CD14-positive monocyte (primary cell): ENCODE measurements around the gene CELF2. TPM values are rescaled to one million over a fixed set of nuclear protein-coding genes. Genes with fewer than 3 reads are reported as not detected.

Experiments used
- DNase-seq, 3 donors: peaks; one replicate each; pipeline ENCODE4 v3.0.0-alpha.2; 2011 to 2022
- H2AFZ ChIP-seq: 2 replicates; pipeline ENCODE4 v1.6.0; 2012; ENCODE audit warnings: mild to moderate bottlenecking, low read depth, low read length, inconsistent platforms; ENCODE audit not compliant: insufficient read depth, poor library complexity, severe bottlenecking
- H3K27ac ChIP-seq, 2 donors: 1 replicate in 1 of 2; 2 replicates in 1 of 2; pipeline ENCODE4 v1.5.1; 2012 to 2013; ENCODE audit warnings: low read length in 2 of 2, control low read depth in 1 of 2, inconsistent platforms in 1 of 2, low read depth in 1 of 2, mild to moderate bottlenecking in 1 of 2
- H3K27me3 ChIP-seq, 2 donors: one replicate each; pipeline versions ENCODE4 v1.6.0 to v1.6.1; 2011 to 2013; ENCODE audit warnings: low read length in 2 of 2; ENCODE audit not compliant: control insufficient read depth in 2 of 2, insufficient read depth in 2 of 2
- H3K36me3 ChIP-seq, 2 donors: replicated peaks in 1 of 2; 1 replicate in 1 of 2; 2 replicates in 1 of 2; pipeline versions ENCODE4 v1.5.1 to v1.6.1; 2012 to 2013; ENCODE audit warnings: low read length in 2 of 2, control low read depth in 1 of 2, inconsistent platforms in 1 of 2, mild to moderate bottlenecking in 1 of 2; ENCODE audit not compliant: insufficient read depth in 2 of 2, control insufficient read depth in 1 of 2
- H3K4me1 ChIP-seq, 2 donors: 1 replicate in 1 of 2; 2 replicates in 1 of 2; pipeline versions ENCODE4 v1.5.1 to v1.6.1; 2012 to 2013; ENCODE audit warnings: low read length in 2 of 2, control low read depth in 1 of 2, inconsistent platforms in 1 of 2, mild to moderate bottlenecking in 1 of 2, moderate library complexity in 1 of 2; ENCODE audit not compliant: insufficient read depth in 2 of 2, control insufficient read depth in 1 of 2
- H3K4me2 ChIP-seq: replicated peaks from 2 replicates; pipeline ENCODE3; 2012; ENCODE audit warnings: low read length, moderate library complexity, mild to moderate bottlenecking; ENCODE audit not compliant: poor library complexity, severe bottlenecking; ENCODE audit errors: extremely low read depth
- H3K4me3 ChIP-seq, 3 experiments: fragments of 200-600 bp in 1 of 3; sonication (generic) in 1 of 3; replicated peaks in 1 of 3; 1 replicate in 2 of 3; 2 replicates in 1 of 3; pipeline ENCODE4 v1.5.1; 2011 to 2013; ENCODE audit warnings: low read length in 3 of 3, mild to moderate bottlenecking in 3 of 3, control low read depth in 2 of 3, low read depth in 2 of 3, inconsistent platforms in 1 of 3, moderate library complexity in 1 of 3
- H3K79me2 ChIP-seq: 2 replicates; pipeline ENCODE4 v1.6.0; 2012; ENCODE audit warnings: mild to moderate bottlenecking, control low read depth, inconsistent platforms, low read length, moderate library complexity; ENCODE audit not compliant: insufficient read depth
- H3K9ac ChIP-seq: 2 replicates; pipeline ENCODE4 v1.6.0; 2017; ENCODE audit warnings: low read length, mild to moderate bottlenecking; ENCODE audit not compliant: insufficient read depth, poor library complexity, severe bottlenecking
- H3K9me3 ChIP-seq, 2 donors: replicated peaks in 1 of 2; 1 replicate in 1 of 2; 2 replicates in 1 of 2; pipeline versions ENCODE4 v1.5.1 to v1.6.1; 2012 to 2013; ENCODE audit warnings: low read length in 2 of 2, control low read depth in 1 of 2; ENCODE audit not compliant: control insufficient read depth in 1 of 2, insufficient read depth in 1 of 2
- H4K20me1 ChIP-seq: 2 replicates; pipeline ENCODE4 v1.6.0; 2012; ENCODE audit warnings: mild to moderate bottlenecking, low read length, control low read depth, moderate library complexity; ENCODE audit not compliant: insufficient read depth
- H3K27ac Mint-ChIP-seq, 7 donors: one replicate each; pipeline ENCODE4 v1.8.0; 2020; ENCODE audit warnings: mild to moderate bottlenecking in 7 of 7, mixed read lengths in 7 of 7, moderate library complexity in 6 of 7, inconsistent platforms in 2 of 7
- H3K27me3 Mint-ChIP-seq, 3 donors: one replicate each; pipeline ENCODE4 v1.8.0; 2021 to 2022; ENCODE audit warnings: low read depth in 3 of 3, mild to moderate bottlenecking in 3 of 3, mixed read lengths in 3 of 3, moderate library complexity in 3 of 3, inconsistent platforms in 1 of 3
- H3K36me3 Mint-ChIP-seq, 2 donors: one replicate each; pipeline ENCODE4 v1.8.0; 2020; ENCODE audit warnings: mixed read lengths in 2 of 2, inconsistent platforms in 1 of 2, mild to moderate bottlenecking in 1 of 2
- H3K4me1 Mint-ChIP-seq: one replicate; pipeline ENCODE4 v1.8.0; 2020; ENCODE audit warnings: mild to moderate bottlenecking, mixed read lengths
- H3K4me3 Mint-ChIP-seq, 2 donors: one replicate each; pipeline ENCODE4 v1.8.0; 2020; ENCODE audit warnings: mild to moderate bottlenecking in 2 of 2, mixed read lengths in 2 of 2, moderate library complexity in 1 of 2
- H3K9me3 Mint-ChIP-seq, 7 donors: one replicate each; pipeline ENCODE4 v1.8.0; 2020 to 2022; ENCODE audit warnings: mixed read lengths in 7 of 7, mild to moderate bottlenecking in 6 of 7, moderate library complexity in 6 of 7, inconsistent platforms in 2 of 7
- CTCF ChIP-seq: fragments of 200-600 bp; IDR thresholded peaks from one replicate; pipeline ENCODE4 v1.8.0; 2022; ENCODE audit warnings: antibody characterized with exemption, mild to moderate bottlenecking
- WGBS: methylation state at CpG from one replicate; pipeline ENCODE4 v1.1.5; 2013; ENCODE audit warnings: missing lambda C conversion rate; ENCODE audit not compliant: insufficient coverage; 5-methylcytosine and 5-hydroxymethylcytosine counted together
- intact Hi-C, 2 donors: fragments of 100-400 bp; cut with micrococcal nuclease; formaldehyde crosslinking; loops; one replicate each; pipeline versions ENCODE4 v1.15.0 to v1.15.1; 2023
- polyA plus RNA-seq, 3 donors: library from polyadenylated mRNA; depleted of rRNA in 1 of 3; unstranded in 2 of 3; stranded (reverse) in 1 of 3; fragments of 300-500 nt in 2 of 3; fragments of >200 nt in 1 of 3; fragmentation: Illumina TruSeq in 2 of 3; gene quantifications; 1 replicate in 2 of 3; 2 replicates in 1 of 3; pipeline ENCODE4 v1.2.3, GENCODE V29; 2012 to 2021

The CELF2 gene
- polyA plus RNA-seq, 3 donors = 53.5 to 93.3 (median 80.5) TPM

DNA sequence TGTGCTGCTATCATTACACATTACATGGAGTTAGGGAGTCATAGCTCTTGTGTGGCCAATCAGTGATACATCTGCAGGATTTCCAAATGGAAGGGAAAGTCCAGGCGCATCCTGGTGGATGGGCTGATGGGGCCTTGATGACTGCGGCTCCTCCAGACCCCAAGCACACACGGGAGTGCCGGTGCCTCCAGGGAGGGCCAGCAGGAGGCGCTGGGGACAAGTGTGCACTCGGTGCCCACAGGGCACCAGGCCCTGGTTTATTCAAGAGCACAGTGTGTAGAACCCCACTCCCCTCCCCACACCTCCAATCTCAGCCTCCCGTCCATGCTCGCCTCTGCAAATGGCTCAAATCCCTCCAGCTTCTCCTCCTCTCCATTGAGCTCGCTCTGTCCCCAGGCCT is 349.8 kb downstream of the CELF2 start:
- DNase-seq = no peak
- H3K9me3 Mint-ChIP-seq = peaks cover 0 to 9% (median 0%) of the 10 kb centered on the region in 7 donors
- intact Hi-C loops = no loop called here
- no peak for TF ChIP-seq CTCF
- Histone ChIP-seq H3K27me3 (no peaks in the 10 kb centered on the region), H3K9me3 (peaks cover 0 to 4% of the 10 kb centered on the region in 2 donors), H3K4me1 (no peaks in the 10 kb centered on the region), H2AFZ (peak overlapping the region; percentile 46), H3K4me2 (no peak overlapping the region), H3K27ac (no peak overlapping the region), H3K4me3 (no peak overlapping the region), H4K20me1 (no peaks in the 10 kb centered on the region), H3K9ac (no peak overlapping the region), H3K36me3 (no peaks in the 10 kb centered on the region), H3K79me2 (no peaks in the 10 kb centered on the region)
- H3K36me3 Mint-ChIP-seq = no peaks in the 10 kb centered on the region
- 98% methylated on average over 5 of the region's 9 CpGs for WGBS
- no peak overlapping the region for H3K4me3 Mint-ChIP-seq
- peaks cover 7% of the 10 kb centered on the region for H3K4me1 Mint-ChIP-seq
- no peak overlapping the region for H3K27ac Mint-ChIP-seq
- H3K27me3 Mint-ChIP-seq = peaks cover 1 to 6% (median 4%) of the 10 kb centered on the region in 3 donors

DNA sequence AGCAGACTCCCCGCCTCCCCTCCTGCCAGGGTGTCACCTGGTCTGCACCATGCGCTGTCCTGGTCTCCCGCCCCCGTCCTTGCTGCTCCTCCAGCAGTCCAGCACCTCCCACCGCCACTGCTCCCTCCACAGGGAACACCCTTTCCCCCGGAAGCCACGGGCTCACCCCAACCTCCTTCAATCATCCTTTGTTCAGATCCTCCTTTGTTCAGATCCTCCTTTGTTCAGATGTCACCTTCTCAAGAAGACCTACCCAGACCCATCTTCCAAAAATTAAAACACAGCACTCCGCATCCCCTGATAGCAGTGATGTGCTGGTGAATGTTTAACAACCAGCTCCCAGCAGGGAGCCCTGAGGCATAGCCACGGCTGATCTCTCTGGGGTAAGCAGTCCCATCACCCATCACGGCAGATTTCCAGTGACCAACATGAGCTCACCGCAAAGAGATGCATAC is 356.1 kb downstream of the CELF2 start:
- Histone ChIP-seq H3K27me3 (no peaks in the 10 kb centered on the region), H3K4me2 (no peak overlapping the region), H3K4me1 (no peaks in the 10 kb centered on the region), H3K27ac (no peak overlapping the region), H3K79me2 (no peaks in the 10 kb centered on the region), H3K36me3 (no peaks in the 10 kb centered on the region), H3K9ac (no peak overlapping the region), H4K20me1 (no peaks in the 10 kb centered on the region), H2AFZ (no peak overlapping the region), H3K4me3 (no peak overlapping the region), H3K9me3 (peaks cover 0 to 4% of the 10 kb centered on the region in 2 donors)
- no peaks in the 10 kb centered on the region for H3K4me1 Mint-ChIP-seq
- no peak overlapping the region for H3K4me3 Mint-ChIP-seq
- WGBS = 82% methylated on average over 8 of the region's 11 CpGs
- H3K36me3 Mint-ChIP-seq = no peaks in the 10 kb centered on the region
- no peak for DNase-seq
- H3K9me3 Mint-ChIP-seq = peaks cover 0 to 5% (median 0%) of the 10 kb centered on the region in 7 donors
- TF ChIP-seq CTCF = no peak
- H3K27ac Mint-ChIP-seq = no peak overlapping the region
- intact Hi-C loops = no loop called here
- H3K27me3 Mint-ChIP-seq = peaks cover 0 to 8% (median 1%) of the 10 kb centered on the region in 3 donors
